OCI-LY3 (cell line): Measurements from ENCODE around the gene PPL.

Experiments
- EZH2phosphoT487 ChIP-seq: fragments of 200-600 bp; shearing (Covaris generic); IDR thresholded peaks from 2 replicates; pipeline ENCODE4 v1.6.1; 2018; ENCODE audit warnings: antibody characterized with exemption, mixed run types, low read depth
- TF ChIP-seq, protein P1 (sequence below): fragments of 200-600, 300-600 bp; sonication (generic); IDR thresholded peaks from 2 replicates; pipeline ENCODE4 v1.5.1; 2014; ENCODE audit warnings: antibody characterized with exemption, low read length, low read depth

DNA sequence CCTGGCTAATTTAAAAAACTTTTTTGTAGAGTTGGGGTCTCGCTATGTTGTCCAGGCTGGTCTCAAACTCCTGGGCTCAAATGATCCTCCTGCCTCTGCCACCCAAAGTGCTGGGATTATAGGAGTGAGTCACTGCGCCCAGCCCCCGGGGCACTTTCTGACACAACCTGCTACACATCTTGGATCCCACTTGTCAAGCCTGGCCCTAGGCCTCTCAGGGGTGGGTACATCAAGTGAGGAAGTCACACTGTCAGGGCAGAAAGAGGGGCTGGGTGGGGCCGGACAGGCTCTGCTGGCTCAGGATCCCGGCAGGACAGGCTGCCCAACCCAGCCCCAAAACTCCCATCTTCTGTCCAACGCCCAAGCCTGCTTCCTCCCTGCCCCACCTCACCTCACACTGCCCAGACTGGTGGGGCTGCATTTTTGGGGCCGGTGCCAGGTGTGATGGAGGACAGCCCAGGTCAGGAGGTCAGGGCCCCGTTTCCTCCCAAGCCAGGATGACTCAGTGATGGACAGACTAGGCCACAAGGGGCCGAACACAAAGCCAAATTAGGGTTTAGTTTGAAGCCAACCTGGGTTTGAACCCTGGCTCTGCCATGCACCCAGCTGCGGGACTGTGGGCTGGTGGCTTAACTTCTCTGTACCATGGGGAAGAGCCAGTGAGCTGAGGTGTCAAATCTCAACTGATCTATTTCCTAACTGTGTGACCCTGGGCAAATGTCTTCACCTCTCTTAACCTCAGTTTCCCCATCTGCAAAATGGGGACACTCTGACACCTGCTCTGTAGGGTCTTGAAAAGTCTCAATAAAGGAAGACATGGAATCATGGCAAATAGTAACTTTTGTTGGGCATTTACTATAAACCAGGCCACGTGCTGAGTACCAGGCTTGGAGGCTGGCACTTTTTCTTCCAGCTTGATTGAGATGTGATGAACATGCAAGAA is 8.9 kb upstream of the PPL start:
- TF ChIP-seq, protein P1, sequence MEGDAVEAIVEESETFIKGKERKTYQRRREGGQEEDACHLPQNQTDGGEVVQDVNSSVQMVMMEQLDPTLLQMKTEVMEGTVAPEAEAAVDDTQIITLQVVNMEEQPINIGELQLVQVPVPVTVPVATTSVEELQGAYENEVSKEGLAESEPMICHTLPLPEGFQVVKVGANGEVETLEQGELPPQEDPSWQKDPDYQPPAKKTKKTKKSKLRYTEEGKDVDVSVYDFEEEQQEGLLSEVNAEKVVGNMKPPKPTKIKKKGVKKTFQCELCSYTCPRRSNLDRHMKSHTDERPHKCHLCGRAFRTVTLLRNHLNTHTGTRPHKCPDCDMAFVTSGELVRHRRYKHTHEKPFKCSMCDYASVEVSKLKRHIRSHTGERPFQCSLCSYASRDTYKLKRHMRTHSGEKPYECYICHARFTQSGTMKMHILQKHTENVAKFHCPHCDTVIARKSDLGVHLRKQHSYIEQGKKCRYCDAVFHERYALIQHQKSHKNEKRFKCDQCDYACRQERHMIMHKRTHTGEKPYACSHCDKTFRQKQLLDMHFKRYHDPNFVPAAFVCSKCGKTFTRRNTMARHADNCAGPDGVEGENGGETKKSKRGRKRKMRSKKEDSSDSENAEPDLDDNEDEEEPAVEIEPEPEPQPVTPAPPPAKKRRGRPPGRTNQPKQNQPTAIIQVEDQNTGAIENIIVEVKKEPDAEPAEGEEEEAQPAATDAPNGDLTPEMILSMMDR = no peak
- no peak for TF ChIP-seq EZH2phosphoT487
